Smooth muscle cell (in vitro differentiated cells): ENCODE results near the gene TMF1. TPM values are rescaled to one million over a fixed set of nuclear protein-coding genes. Genes with fewer than 3 reads are reported as not detected.

ENCODE experiments used
- DNase-seq: peaks from one replicate; lab custom pipeline; 2025; ENCODE audit not compliant: unreplicated experiment; lab: John Stamatoyannopoulos, UW
- H2AFZ ChIP-seq: fragments of 200-600 bp; sonication (generic); 2 replicates; pipeline ENCODE4 v1.6.0; 2016; ENCODE audit warnings: antibody characterized with exemption, low read depth, mild to moderate bottlenecking
- H3F3A ChIP-seq: fragments of 200-600 bp; sonication (generic); 2 replicates; pipeline ENCODE4 v1.6.0; 2017; ENCODE audit warnings: antibody characterized with exemption, low read depth
- H3K27ac ChIP-seq: fragments of 200-600 bp; sonication (generic); 2 replicates; pipeline ENCODE4 v1.5.1; 2016; ENCODE audit warnings: low read depth, mild to moderate bottlenecking
- H3K27me3 ChIP-seq: fragments of 200-600 bp; sonication (generic); 2 replicates; pipeline ENCODE4 v1.6.1; 2016; ENCODE audit warnings: low read depth, mild to moderate bottlenecking
- H3K36me3 ChIP-seq: fragments of 200-600 bp; sonication (generic); 2 replicates; pipeline ENCODE4 v1.5.1; 2016; ENCODE audit warnings: low read depth
- H3K4me1 ChIP-seq: fragments of 200-600 bp; sonication (generic); 2 replicates; pipeline ENCODE4 v1.5.1; 2016; ENCODE audit warnings: low read depth
- H3K4me2 ChIP-seq: fragments of 200-600 bp; sonication (generic); 2 replicates; pipeline ENCODE4 v1.6.0; 2016; ENCODE audit warnings: mild to moderate bottlenecking
- H3K4me3 ChIP-seq: fragments of 200-600 bp; sonication (generic); 2 replicates; pipeline ENCODE4 v1.5.1; 2016; ENCODE audit warnings: mild to moderate bottlenecking
- H3K79me2 ChIP-seq: fragments of 200-600 bp; sonication (generic); 2 replicates; pipeline ENCODE4 v1.6.0; 2016; ENCODE audit warnings: low read depth, mild to moderate bottlenecking
- H3K9ac ChIP-seq: fragments of 200-600 bp; sonication (generic); 2 replicates; pipeline ENCODE4 v1.6.0; 2016; ENCODE audit warnings: low read depth
- H3K9me3 ChIP-seq: fragments of 200-600 bp; sonication (generic); replicated peaks from 2 replicates; pipeline ENCODE4 v1.5.1; 2016; ENCODE audit warnings: low read depth
- H4K20me1 ChIP-seq: fragments of 200-600 bp; sonication (generic); 2 replicates; pipeline ENCODE4 v1.6.0; 2016; ENCODE audit warnings: low read depth
- WGBS: methylation state at CpG from one replicate; pipeline ENCODE4 v1.1.7; 2016; ENCODE audit warnings: low lambda C conversion rate; 5-methylcytosine and 5-hydroxymethylcytosine counted together
- polyA plus RNA-seq: library from polyadenylated mRNA; unstranded; fragments of >200 nt; fragmentation: Nextera tagmentation; extraction: Ambion mirVana; gene quantifications from 2 replicates; pipeline ENCODE4 v1.2.1, GENCODE V29; 2016
- total RNA-seq: library from RNA; depleted of rRNA; stranded (reverse); fragments of >200 nt; gene quantifications from 2 replicates; pipeline ENCODE4 v1.2.3, GENCODE V29; 2014
- TF ChIP-seq, protein P1 (sequence below): fragments of 200-600 bp; sonication (generic); IDR thresholded peaks from 2 replicates; pipeline ENCODE4 v1.5.1; 2017; ENCODE audit warnings: borderline replicate concordance, mild to moderate bottlenecking, antibody characterized with exemption; ENCODE audit not compliant: insufficient read depth, poor library complexity, severe bottlenecking

The TMF1 gene
- total and polyA plus RNA-seq, 2 experiments from 2014 or later: 28.9 to 63.0 TPM

DNA sequence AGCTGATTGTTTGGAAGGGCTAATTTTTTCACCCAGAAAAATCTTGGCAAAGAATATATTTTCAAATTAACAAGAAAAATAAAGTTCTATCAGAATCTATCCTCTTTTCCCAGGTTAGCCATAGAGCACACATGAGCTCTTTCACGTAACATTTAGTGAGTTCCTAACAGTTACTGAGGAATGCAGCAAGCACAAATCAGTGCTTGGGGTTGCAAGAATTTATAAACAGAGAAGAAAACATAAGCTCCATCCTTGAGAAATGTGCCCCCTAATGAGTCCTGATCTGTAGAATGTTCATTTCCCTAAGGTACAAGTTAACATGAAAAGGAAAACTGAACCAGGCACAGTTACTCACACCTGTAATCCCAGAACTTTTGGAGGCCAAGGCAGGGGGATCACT, 52.5 kb downstream of the TMF1 start:
- H3K36me3 ChIP-seq: peaks cover 6% of the 10 kb centered on the region
- WGBS: 97% methylated on average over 1 of the region's 1 CpG
- H3F3A ChIP-seq: no peaks in the 10 kb centered on the region
- H3K4me3 ChIP-seq: no peak overlapping the region
- no peak overlapping the region for H2AFZ ChIP-seq
- H4K20me1 ChIP-seq: no peaks in the 10 kb centered on the region
- no peaks in the 10 kb centered on the region for H3K4me1 ChIP-seq
- H3K27me3 ChIP-seq: no peaks in the 10 kb centered on the region
- H3K9me3 ChIP-seq: no peaks in the 10 kb centered on the region
- no peak overlapping the region for H3K27ac ChIP-seq
- DNase-seq: no peak
- TF ChIP-seq, protein P1, sequence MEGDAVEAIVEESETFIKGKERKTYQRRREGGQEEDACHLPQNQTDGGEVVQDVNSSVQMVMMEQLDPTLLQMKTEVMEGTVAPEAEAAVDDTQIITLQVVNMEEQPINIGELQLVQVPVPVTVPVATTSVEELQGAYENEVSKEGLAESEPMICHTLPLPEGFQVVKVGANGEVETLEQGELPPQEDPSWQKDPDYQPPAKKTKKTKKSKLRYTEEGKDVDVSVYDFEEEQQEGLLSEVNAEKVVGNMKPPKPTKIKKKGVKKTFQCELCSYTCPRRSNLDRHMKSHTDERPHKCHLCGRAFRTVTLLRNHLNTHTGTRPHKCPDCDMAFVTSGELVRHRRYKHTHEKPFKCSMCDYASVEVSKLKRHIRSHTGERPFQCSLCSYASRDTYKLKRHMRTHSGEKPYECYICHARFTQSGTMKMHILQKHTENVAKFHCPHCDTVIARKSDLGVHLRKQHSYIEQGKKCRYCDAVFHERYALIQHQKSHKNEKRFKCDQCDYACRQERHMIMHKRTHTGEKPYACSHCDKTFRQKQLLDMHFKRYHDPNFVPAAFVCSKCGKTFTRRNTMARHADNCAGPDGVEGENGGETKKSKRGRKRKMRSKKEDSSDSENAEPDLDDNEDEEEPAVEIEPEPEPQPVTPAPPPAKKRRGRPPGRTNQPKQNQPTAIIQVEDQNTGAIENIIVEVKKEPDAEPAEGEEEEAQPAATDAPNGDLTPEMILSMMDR: no peak
- H3K4me2 ChIP-seq: no peak overlapping the region
- no peak overlapping the region for H3K9ac ChIP-seq
- no peaks in the 10 kb centered on the region for H3K79me2 ChIP-seq

DNA sequence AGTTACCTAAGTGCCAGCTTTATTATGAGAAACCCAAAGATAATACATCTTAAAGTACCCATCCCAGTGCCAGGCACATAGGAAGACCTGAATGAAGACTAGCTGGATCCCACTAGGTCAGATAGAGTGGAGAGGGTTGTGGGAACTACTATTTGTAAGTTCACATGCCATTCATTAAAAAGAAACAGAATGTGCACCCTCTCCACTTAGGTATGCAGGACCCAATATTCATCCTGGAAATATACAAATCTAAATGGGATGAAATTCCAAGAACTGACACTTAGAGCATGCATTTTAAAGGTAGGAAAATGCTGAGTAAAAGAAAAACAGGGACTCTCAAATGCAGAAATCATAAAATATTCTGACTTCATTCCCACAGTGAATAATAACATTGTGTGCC, 53.0 kb downstream of the TMF1 start:
- H3K27me3 ChIP-seq: no peaks in the 10 kb centered on the region
- no peak overlapping the region for H3K4me3 ChIP-seq
- H3K4me1 ChIP-seq: no peaks in the 10 kb centered on the region
- no peaks in the 10 kb centered on the region for H3K79me2 ChIP-seq
- DNase-seq: no peak
- H3F3A ChIP-seq: no peaks in the 10 kb centered on the region
- peaks cover 6% of the 10 kb centered on the region for H3K36me3 ChIP-seq
- H3K9me3 ChIP-seq: no peaks in the 10 kb centered on the region
- H3K9ac ChIP-seq: no peak overlapping the region
- no peak overlapping the region for H3K4me2 ChIP-seq
- no peak overlapping the region for H2AFZ ChIP-seq
- TF ChIP-seq, protein P1: no peak
- H4K20me1 ChIP-seq: no peaks in the 10 kb centered on the region
- H3K27ac ChIP-seq: no peak overlapping the region

DNA sequence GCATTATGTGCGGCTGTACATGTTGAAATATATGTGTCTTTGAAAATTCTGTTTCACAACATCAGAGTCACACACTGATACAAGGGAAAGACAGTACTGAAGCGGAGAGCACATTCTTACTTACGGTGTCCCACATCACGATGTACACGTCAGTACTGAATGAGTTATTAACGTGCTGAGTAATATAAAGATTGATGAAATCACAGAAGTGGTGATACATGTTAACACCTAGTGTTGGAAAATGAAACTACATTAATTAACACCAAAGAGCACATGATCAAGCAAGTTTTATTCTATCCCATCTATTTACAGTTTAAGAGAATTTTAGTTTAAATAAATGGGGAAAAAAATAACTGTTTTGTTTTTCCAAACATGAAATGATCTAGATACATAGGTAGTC, 54.2 kb downstream of the TMF1 start:
- Histone ChIP-seq H3K36me3 (peaks cover under 1% of the 10 kb centered on the region), H3K4me3 (no peak overlapping the region), H3K9me3 (no peaks in the 10 kb centered on the region), H3K27ac (no peak overlapping the region), H3F3A (no peaks in the 10 kb centered on the region), H3K4me2 (no peak overlapping the region), H3K4me1 (no peaks in the 10 kb centered on the region), H2AFZ (no peak overlapping the region), H4K20me1 (no peaks in the 10 kb centered on the region), H3K9ac (no peak overlapping the region), H3K27me3 (no peaks in the 10 kb centered on the region), H3K79me2 (no peaks in the 10 kb centered on the region)
- 97% methylated on average over 6 of the region's 6 CpGs for WGBS
- no peak for DNase-seq
- TF ChIP-seq, protein P1: no peak

DNA sequence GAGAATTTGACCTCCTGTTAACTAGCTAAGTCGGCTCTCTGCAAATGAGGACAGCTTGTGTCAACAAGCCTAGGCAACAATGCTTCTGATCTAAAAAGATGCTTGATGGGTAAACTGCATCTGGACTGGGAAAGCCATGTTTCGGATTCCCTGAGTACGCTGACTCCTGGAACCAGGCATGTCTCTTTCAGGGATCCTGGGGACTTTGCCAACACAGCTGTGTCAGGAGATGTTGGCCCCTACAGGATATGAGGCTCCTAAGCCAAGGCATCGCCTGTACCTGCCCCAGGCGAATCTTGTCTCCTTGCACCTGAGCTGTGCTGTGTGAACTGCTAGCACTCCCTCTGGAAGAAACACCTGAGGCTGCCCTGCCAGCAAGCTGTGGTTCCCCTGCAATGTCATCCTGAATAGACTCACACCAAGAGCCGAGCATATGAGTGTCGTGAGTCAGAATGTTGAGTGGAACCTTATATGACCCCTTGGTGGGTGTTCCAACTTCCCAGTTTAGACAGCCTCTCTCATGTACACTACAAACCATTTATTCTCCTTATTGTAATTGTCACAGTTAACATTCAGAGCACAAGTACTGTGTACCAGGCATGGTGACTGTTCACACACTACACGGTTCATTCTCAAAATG, 55.7 kb downstream of the TMF1 start:
- DNase-seq: no peak
- Histone ChIP-seq H3K4me3 (no peak overlapping the region), H3K27me3 (no peaks in the 10 kb centered on the region), H3K79me2 (no peaks in the 10 kb centered on the region), H3K4me2 (no peak overlapping the region), H3K27ac (no peak overlapping the region), H2AFZ (no peak overlapping the region), H3K9me3 (no peaks in the 10 kb centered on the region), H4K20me1 (no peaks in the 10 kb centered on the region), H3F3A (no peaks in the 10 kb centered on the region), H3K36me3 (no peaks in the 10 kb centered on the region), H3K9ac (no peak overlapping the region), H3K4me1 (no peaks in the 10 kb centered on the region)
- WGBS: 82% methylated on average over 8 of the region's 8 CpGs
- TF ChIP-seq, protein P1: no peak
